Embryonic facial prominence (tissue), 1 donor: Measurements from ENCODE around the gene DFFB.
"Not testable (repeated sequence)": the region's sequence is repeated elsewhere in the genome, so short reads cannot be mapped to it uniquely, and the experiment has no call there.

Experiments
- DNase-seq: peaks from one replicate; pipeline ENCODE4 v3.0.0-alpha.2; 2016; ENCODE audit errors: extremely low spot score

DFFB gene

GRCh38 chr1:3910049-3910731 is 52.9 kb downstream of the DFFB start:
- no peak for DNase-seq

- DNase-seq: no peak
These were observed 53.9 kb downstream of the DFFB start for GRCh38 chr1:3910857-3911845.

GRCh38 chr1:3911981-3912808 is 54.9 kb downstream of the DFFB start:
- no peak for DNase-seq

- DNase-seq: no peak
These were observed 55.8 kb downstream of the DFFB start for GRCh38 chr1:3912809-3913685.

GRCh38 chr1:3914331-3914851 is 57.1 kb downstream of the DFFB start:
- DNase-seq: no peak

GRCh38 chr1:3914911-3915310 is 57.6 kb downstream of the DFFB start:
- no peak for DNase-seq

GRCh38 chr1:3915551-3916121 is 58.4 kb downstream of the DFFB start:
- no peak for DNase-seq

GRCh38 chr1:3917761-3918160 is 60.5 kb downstream of the DFFB start:
- DNase-seq: no peak

- not testable (repeated sequence) for DNase-seq
These were observed 61.1 kb downstream of the DFFB start for GRCh38 chr1:3918359-3918758.

- DNase-seq: no peak
These were observed 61.8 kb downstream of the DFFB start for GRCh38 chr1:3918966-3919611.

- DNase-seq: no peak
These were observed 62.4 kb downstream of the DFFB start for GRCh38 chr1:3919706-3920105.

- DNase-seq: no peak
These were observed 64.5 kb downstream of the DFFB start for GRCh38 chr1:3921765-3922164.

GRCh38 chr1:3922201-3922725 is 65.0 kb downstream of the DFFB start:
- no peak for DNase-seq

- no peak for DNase-seq
These were observed 65.6 kb downstream of the DFFB start for GRCh38 chr1:3922851-3923250.

- no peak for DNase-seq
These were observed 66.3 kb downstream of the DFFB start for GRCh38 chr1:3923378-3924185.

- DNase-seq: no peak
These were observed 67.0 kb downstream of the DFFB start for GRCh38 chr1:3924186-3924824.

- DNase-seq: no peak
These were observed 67.5 kb downstream of the DFFB start for GRCh38 chr1:3924825-3925220.

GRCh38 chr1:3925256-3925655 is 68.0 kb downstream of the DFFB start:
- DNase-seq: no peak
